ENCODE results near the gene ZBTB46. TPM values are rescaled to one million over a fixed set of nuclear protein-coding genes. Genes with fewer than 3 reads are reported as not detected.

ZBTB46 gene
- total RNA-seq, 2 experiments from 2014 or later, result 4.6 to 5.5 TPM

- Mint-ChIP-seq H3K27ac (no peak overlapping the region), H3K9me3 (no peaks in the 10 kb centered on the region), H3K4me1 (ENCODE audit: low read depth) (peaks cover 8% of the 10 kb centered on the region), H3K4me3 (no peak overlapping the region), H3K27me3 (peaks cover 25% of the 10 kb centered on the region), H3K36me3 (no peaks in the 10 kb centered on the region)
- DNase-seq, result no peak
- POLR2A ChIA-PET, result no interaction called here
- CTCF ChIA-PET, result no interaction called here
- intact Hi-C loops (cut with micrococcal nuclease), result no loop called here
Measured at GRCh38 chr20:63822276-63822696, 8.8 kb downstream of the ZBTB46 start.

- Mint-ChIP-seq H3K4me3 (no peak overlapping the region), H3K4me1 (ENCODE audit: low read depth) (peaks cover 8% of the 10 kb centered on the region), H3K9me3 (no peaks in the 10 kb centered on the region), H3K27me3 (peaks cover 22% of the 10 kb centered on the region), H3K27ac (no peak overlapping the region), H3K36me3 (no peaks in the 10 kb centered on the region)
- DNase-seq, result no peak
- intact Hi-C loops (cut with micrococcal nuclease), result no loop called here
- ChIA-PET POLR2A (no interaction called here), CTCF (no interaction called here)
Measured at GRCh38 chr20:63821811-63822210, 9.3 kb downstream of the ZBTB46 start.

- Mint-ChIP-seq H3K27ac (no peak overlapping the region), H3K4me1 (ENCODE audit: low read depth) (no peaks in the 10 kb centered on the region), H3K27me3 (peaks cover 10% of the 10 kb centered on the region), H3K36me3 (no peaks in the 10 kb centered on the region), H3K9me3 (no peaks in the 10 kb centered on the region), H3K4me3 (no peak overlapping the region)
- intact Hi-C loops (cut with micrococcal nuclease), result no loop called here
- POLR2A ChIA-PET, result interaction anchor here (0.7 kb wide), 1 partner anchor 19 kb away, joined by 3 read pairs; no protein-coding TSS in a partner anchor
- no peak for DNase-seq
- CTCF ChIA-PET, result no interaction called here
Measured at GRCh38 chr20:63819224-63819921, 11.7 kb downstream of the ZBTB46 start.

GRCh38 chr20:63815615-63816253 lies 15.3 kb downstream of the ZBTB46 start:
- intact Hi-C loops (cut with micrococcal nuclease), result no loop called here
- CTCF ChIA-PET, result no interaction called here
- H3K4me1 Mint-ChIP-seq (ENCODE audit: low read depth), result no peaks in the 10 kb centered on the region
- DNase-seq, result no peak
- no peaks in the 10 kb centered on the region for H3K36me3 Mint-ChIP-seq
- H3K27me3 Mint-ChIP-seq, result no peaks in the 10 kb centered on the region
- no peak overlapping the region for H3K4me3 Mint-ChIP-seq
- no peaks in the 10 kb centered on the region for H3K9me3 Mint-ChIP-seq
- H3K27ac Mint-ChIP-seq, result no peak overlapping the region
- POLR2A ChIA-PET, result no interaction called here

- intact Hi-C loops (cut with micrococcal nuclease), result no loop called here
- no peaks in the 10 kb centered on the region for H3K9me3 Mint-ChIP-seq
- ChIA-PET POLR2A (no interaction called here), CTCF (no interaction called here)
- no peaks in the 10 kb centered on the region for H3K27me3 Mint-ChIP-seq
- H3K27ac Mint-ChIP-seq, result no peak overlapping the region
- no peaks in the 10 kb centered on the region for H3K36me3 Mint-ChIP-seq
- no peak for DNase-seq
- H3K4me3 Mint-ChIP-seq, result no peak overlapping the region
- no peaks in the 10 kb centered on the region for H3K4me1 Mint-ChIP-seq (ENCODE audit: low read depth)
Measured at GRCh38 chr20:63814891-63815614, 16.0 kb downstream of the ZBTB46 start.

GRCh38 chr20:63811491-63811875 lies 19.6 kb downstream of the ZBTB46 start:
- H3K4me3 Mint-ChIP-seq, result no peak overlapping the region
- no peak for DNase-seq
- CTCF ChIA-PET, result no interaction called here
- H3K27me3 Mint-ChIP-seq, result no peaks in the 10 kb centered on the region
- intact Hi-C loops (cut with micrococcal nuclease), result no loop called here
- no peaks in the 10 kb centered on the region for H3K4me1 Mint-ChIP-seq (ENCODE audit: low read depth)
- H3K27ac Mint-ChIP-seq, result no peak overlapping the region
- H3K9me3 Mint-ChIP-seq, result no peaks in the 10 kb centered on the region
- H3K36me3 Mint-ChIP-seq, result no peaks in the 10 kb centered on the region
- POLR2A ChIA-PET, result no interaction called here

- intact Hi-C loops (cut with micrococcal nuclease), result no loop called here
- no peaks in the 10 kb centered on the region for H3K36me3 Mint-ChIP-seq
- POLR2A ChIA-PET, result no interaction called here
- DNase-seq, result no peak
- H3K27ac Mint-ChIP-seq, result no peak overlapping the region
- H3K4me1 Mint-ChIP-seq (ENCODE audit: low read depth), result no peaks in the 10 kb centered on the region
- CTCF ChIA-PET, result no interaction called here
- H3K9me3 Mint-ChIP-seq, result no peaks in the 10 kb centered on the region
- H3K27me3 Mint-ChIP-seq, result no peaks in the 10 kb centered on the region
- H3K4me3 Mint-ChIP-seq, result no peak overlapping the region
Measured at GRCh38 chr20:63810730-63811490, 20.2 kb downstream of the ZBTB46 start.

GRCh38 chr20:63809856-63810255 lies 21.2 kb downstream of the ZBTB46 start:
- no peak overlapping the region for H3K4me3 Mint-ChIP-seq
- CTCF ChIA-PET, result no interaction called here
- H3K9me3 Mint-ChIP-seq, result no peaks in the 10 kb centered on the region
- H3K4me1 Mint-ChIP-seq (ENCODE audit: low read depth), result no peaks in the 10 kb centered on the region
- no peak overlapping the region for H3K27ac Mint-ChIP-seq
- no peak for DNase-seq
- no peaks in the 10 kb centered on the region for H3K27me3 Mint-ChIP-seq
- POLR2A ChIA-PET, result no interaction called here
- H3K36me3 Mint-ChIP-seq, result no peaks in the 10 kb centered on the region
- intact Hi-C loops (cut with micrococcal nuclease), result no loop called here

- H3K27ac Mint-ChIP-seq, result no peak overlapping the region
- no peak for DNase-seq
- peaks cover 2% of the 10 kb centered on the region for H3K27me3 Mint-ChIP-seq
- ChIA-PET CTCF (no interaction called here), POLR2A (no interaction called here)
- no peak overlapping the region for H3K4me3 Mint-ChIP-seq
- no peaks in the 10 kb centered on the region for H3K4me1 Mint-ChIP-seq (ENCODE audit: low read depth)
- H3K36me3 Mint-ChIP-seq, result no peaks in the 10 kb centered on the region
- intact Hi-C loops (cut with micrococcal nuclease), result no loop called here
- no peaks in the 10 kb centered on the region for H3K9me3 Mint-ChIP-seq
Measured at GRCh38 chr20:63808964-63809674, 21.9 kb downstream of the ZBTB46 start.

GRCh38 chr20:63808145-63808724 lies 22.8 kb downstream of the ZBTB46 start:
- no peaks in the 10 kb centered on the region for H3K36me3 Mint-ChIP-seq
- H3K9me3 Mint-ChIP-seq, result no peaks in the 10 kb centered on the region
- no peak overlapping the region for H3K4me3 Mint-ChIP-seq
- peaks cover 5% of the 10 kb centered on the region for H3K4me1 Mint-ChIP-seq (ENCODE audit: low read depth)
- H3K27me3 Mint-ChIP-seq, result peaks cover 9% of the 10 kb centered on the region
- intact Hi-C loops (cut with micrococcal nuclease), result no loop called here
- POLR2A ChIA-PET, result no interaction called here
- H3K27ac Mint-ChIP-seq, result no peak overlapping the region
- no peak for DNase-seq
- CTCF ChIA-PET, result no interaction called here

- intact Hi-C loops (cut with micrococcal nuclease), result no loop called here
- ChIA-PET CTCF (no interaction called here), POLR2A (interaction anchor here (0.6 kb wide), 1 partner anchor 29 kb away, joined by 3 read pairs; no protein-coding TSS in a partner anchor)
- no peak overlapping the region for H3K4me3 Mint-ChIP-seq
- no peak for DNase-seq
- H3K9me3 Mint-ChIP-seq, result no peaks in the 10 kb centered on the region
- peaks cover 9% of the 10 kb centered on the region for H3K27me3 Mint-ChIP-seq
- no peak overlapping the region for H3K27ac Mint-ChIP-seq
- peaks cover 5% of the 10 kb centered on the region for H3K4me1 Mint-ChIP-seq (ENCODE audit: low read depth)
- H3K36me3 Mint-ChIP-seq, result no peaks in the 10 kb centered on the region
Measured at GRCh38 chr20:63807654-63808053, 23.4 kb downstream of the ZBTB46 start.

- Mint-ChIP-seq H3K27ac (no peak overlapping the region), H3K4me1 (ENCODE audit: low read depth) (peaks cover 5% of the 10 kb centered on the region), H3K9me3 (no peaks in the 10 kb centered on the region), H3K27me3 (peaks cover 14% of the 10 kb centered on the region), H3K36me3 (no peaks in the 10 kb centered on the region), H3K4me3 (no peak overlapping the region)
- ChIA-PET POLR2A (no interaction called here), CTCF (interaction anchor here (0.7 to 1.6 kb wide), 2 partner anchors 18 to 29 kb away, joined by 3 to 5 read pairs; no protein-coding TSS in a partner anchor)
- no peak for DNase-seq
- intact Hi-C loops (cut with micrococcal nuclease), result no loop called here
Measured at GRCh38 chr20:63804308-63804636, 26.8 kb downstream of the ZBTB46 start.
